NCI-H128 (cell line): Measurements from ENCODE around the gene OR5AC2.
A peak's percentile ranks its signal among the peaks of the same experiment; 100 is the strongest.

Experiments used
- DNase-seq: peaks from one replicate; lab custom pipeline; 2025; ENCODE audit not compliant: unreplicated experiment; lab: John Stamatoyannopoulos, UW

OR5AC2 gene, protein sequence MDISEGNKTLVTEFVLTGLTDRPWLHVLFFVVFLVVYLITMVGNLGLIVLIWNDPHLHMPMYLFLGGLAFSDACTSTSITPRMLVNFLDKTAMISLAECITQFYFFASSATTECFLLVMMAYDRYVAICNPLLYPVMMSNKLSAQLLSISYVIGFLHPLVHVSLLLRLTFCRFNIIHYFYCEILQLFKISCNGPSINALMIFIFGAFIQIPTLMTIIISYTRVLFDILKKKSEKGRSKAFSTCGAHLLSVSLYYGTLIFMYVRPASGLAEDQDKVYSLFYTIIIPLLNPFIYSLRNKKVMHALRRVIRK

GRCh38 chr3:98086873-98087272, at the start of gene OR5AC2:
Gene OR5AC2, plus strand, starts transcription at chr3:98087173. Its CDS starts 0 bp downstream, at chr3:98087173.
- no peak for DNase-seq

GRCh38 chr3:98038286-98038685, 48.7 kb upstream of the OR5AC2 start:
- DNase-seq, result no peak

DNA sequence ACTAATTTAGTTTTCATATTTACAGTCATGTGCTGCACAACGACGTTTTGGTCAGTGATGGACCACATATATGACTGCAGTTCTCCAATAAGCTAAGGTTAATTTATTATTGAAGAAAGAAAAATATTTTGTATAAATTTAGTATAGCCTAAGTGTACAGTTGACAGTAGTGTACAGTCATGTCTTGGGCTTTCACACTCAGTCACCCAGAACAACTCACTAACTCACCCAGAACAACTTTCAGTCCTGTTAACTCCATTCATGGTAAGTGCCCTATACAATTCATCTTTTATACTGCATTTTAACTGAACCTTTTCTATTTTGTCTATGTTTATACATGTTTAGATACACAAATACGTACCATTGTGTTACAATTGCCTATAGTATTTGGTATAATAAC, 48.1 kb upstream of the OR5AC2 start:
- no peak for DNase-seq

- DNase-seq, result peak; percentile 39
Measured at GRCh38 chr3:98039322-98040024, 47.5 kb upstream of the OR5AC2 start.

- no peak for DNase-seq
Measured at GRCh38 chr3:98041350-98041749, 45.6 kb upstream of the OR5AC2 start.

GRCh38 chr3:98048586-98048985, 38.4 kb upstream of the OR5AC2 start:
- no peak for DNase-seq

GRCh38 chr3:98049271-98049670, 37.7 kb upstream of the OR5AC2 start:
- no peak for DNase-seq

DNA sequence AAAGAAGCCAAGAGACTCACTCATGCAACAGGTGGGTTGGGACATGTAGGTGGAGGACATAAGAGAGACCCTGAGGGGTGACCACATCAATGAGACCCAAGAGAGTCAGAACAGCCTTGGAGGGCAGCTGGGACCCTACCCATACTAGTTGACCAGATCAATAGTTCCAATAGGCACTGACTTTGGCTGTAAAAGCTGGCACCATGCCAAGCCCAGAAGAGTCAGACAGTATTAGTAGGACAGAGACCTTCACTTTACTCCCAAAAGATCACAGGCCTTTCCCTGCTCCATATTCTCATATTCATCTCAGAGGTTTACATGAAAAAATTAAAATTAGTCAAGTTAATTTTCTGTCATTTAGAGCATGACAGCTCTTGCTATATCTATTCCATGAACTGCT, 30.9 kb upstream of the OR5AC2 start:
- no peak for DNase-seq

DNA sequence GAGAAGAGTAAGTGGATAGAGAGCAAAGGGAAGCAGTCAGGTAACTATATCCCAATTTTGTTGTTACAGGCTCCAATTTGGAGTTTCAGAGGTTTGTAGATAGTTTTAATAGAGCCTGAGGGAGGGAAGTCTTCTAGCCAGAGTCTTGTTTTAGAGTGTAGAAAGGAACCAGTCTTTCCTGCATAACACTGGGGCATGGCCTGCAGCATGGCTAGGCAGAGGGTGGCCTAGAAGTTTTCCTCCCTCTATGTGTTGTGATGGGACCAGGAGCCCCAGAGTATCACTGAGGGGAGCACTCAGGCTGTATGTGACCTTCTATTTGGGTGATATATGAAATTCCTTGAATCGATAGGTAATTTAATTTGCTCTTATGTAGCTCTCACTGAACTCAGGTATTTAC, 29.3 kb upstream of the OR5AC2 start:
- DNase-seq, result no peak

- no peak for DNase-seq
Measured at GRCh38 chr3:98058244-98058960, 28.6 kb upstream of the OR5AC2 start.

DNA sequence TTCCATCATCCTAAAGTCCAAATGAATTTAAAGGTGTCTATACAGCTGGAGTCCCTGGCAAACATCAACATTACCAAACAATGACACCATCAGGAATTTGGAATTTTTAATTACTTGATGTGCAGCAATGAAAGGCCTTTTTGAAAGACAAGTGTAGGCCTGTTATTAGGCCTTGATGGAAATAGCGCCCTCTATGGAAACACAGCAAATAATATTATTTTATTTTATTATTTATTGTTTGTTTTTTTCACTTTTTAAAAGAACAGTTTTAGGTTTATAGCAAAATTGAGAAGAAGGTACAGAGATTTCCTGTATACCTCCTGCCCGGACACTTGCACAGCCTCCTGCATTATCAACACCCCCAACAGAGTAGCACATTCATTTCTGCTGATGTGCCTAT, 18.1 kb upstream of the OR5AC2 start:
- no peak for DNase-seq

DNA sequence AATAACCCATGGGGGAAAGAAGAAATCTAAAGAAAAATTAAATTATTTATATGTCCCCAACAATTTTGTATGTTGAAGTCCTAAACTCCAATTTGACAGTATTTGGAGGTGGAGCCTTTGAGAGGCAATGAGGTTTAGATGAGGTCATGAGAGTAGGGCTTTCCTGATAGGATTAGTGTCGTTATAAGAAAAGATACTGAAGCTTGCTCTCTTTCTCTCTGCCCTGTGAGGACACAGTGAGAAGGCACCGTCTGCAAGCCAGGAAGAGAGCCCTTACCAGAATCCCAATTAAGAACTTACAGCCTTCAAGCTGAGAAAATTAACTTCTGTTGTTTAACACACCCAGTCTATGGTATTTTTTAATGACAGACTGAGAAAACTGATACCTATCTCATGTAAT, 16.1 kb upstream of the OR5AC2 start:
- DNase-seq, result no peak

- no peak for DNase-seq
Measured at GRCh38 chr3:98073486-98073885, 13.5 kb upstream of the OR5AC2 start.

DNA sequence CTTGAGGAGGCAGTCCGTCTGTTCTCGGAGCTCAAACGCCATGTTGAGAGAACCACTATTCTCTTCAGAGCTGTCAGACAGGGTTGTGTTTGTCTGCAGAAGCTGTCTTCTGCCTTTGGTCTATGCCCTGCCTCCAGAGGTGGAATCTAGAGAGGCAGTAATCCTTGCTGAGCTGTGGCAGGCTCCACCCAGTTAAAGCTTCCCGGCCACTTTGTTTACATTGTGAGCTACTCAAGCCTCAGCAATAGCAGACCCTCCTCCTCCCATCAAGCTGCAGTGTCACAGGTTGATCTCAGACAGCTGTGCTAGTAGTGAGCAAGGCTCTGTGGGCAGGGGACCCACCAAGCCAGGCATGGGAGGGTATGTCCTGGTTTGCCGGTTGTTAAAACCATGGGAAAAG, 8.9 kb downstream of the OR5AC2 start:
- DNase-seq, result no peak

DNA sequence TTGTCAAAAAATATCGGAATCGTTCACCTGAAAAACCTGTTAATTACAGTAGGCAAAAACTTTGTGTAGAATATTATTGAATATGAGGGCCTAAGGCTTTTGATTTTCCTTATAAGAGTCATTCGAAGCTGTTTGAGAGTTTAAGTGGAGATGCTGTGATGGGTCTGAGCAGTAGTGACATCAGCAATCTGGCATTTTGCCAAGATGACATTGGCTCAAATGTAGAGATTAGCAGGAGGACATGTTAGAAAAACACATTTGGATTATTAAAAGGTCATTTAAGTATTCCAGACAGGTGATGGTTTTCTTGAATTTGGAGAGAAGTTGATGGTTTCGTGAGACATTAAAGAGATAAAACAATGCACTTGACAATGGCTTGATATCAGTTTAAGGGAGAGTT, 12.9 kb downstream of the OR5AC2 start:
- no peak for DNase-seq

DNA sequence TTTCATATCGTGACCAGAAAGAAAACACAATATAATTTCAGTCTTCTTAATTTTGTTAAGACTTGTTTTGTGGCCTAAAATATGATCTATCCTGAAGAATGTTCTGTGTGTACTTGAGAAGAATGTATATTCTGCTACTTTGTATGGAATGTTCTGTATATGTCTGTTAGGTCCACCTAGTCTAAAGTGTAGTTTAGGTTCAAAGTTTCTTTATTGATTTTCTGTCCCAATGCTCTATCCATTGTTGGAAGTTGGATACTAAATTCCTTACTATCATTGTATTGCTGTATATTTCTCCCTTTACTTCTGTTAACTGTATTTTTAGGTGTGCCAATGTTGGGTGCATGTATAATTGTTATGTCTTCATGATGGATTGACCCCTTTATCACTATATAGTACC, 21.2 kb downstream of the OR5AC2 start:
- DNase-seq, result no peak

DNA sequence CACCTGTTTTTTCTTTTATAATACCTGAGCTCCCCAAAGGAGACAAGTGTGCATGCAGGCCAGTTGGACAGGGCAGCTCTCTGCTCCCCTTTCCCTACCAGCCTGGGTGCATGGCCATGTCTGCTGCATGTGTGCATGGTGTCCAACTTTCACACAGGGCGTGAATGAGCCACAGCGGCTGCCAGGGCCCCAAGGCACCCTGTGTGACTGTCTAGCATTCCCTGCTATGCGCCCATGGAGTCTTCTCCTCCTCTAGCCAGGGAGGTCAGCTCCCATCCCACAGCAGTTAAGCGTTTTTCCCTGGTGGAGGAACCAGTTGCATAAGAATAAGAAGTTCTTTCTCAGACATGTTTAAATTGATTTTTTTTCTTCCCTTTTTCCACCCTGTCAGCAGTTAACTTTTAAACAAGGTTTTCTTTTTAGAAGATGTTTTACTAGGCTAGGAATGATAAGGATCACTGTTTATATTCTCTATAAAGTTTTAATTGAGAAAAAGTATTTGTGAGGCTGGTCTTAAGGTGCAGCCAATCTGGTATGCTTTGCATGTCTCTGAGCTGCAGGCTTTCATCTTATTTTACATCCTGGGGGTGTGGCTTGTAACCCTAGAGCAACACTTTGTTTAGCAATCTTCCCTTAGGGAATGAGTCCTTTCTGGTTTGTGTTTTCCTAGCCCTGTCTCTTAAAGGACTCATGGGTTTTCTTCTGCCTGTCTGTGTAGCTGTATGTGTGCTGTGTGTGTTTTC, 23.0 kb downstream of the OR5AC2 start:
- DNase-seq, result no peak

GRCh38 chr3:98110550-98110908, 23.6 kb downstream of the OR5AC2 start:
- DNase-seq, result no peak

- DNase-seq, result no peak
Measured at GRCh38 chr3:98114264-98114663, 27.3 kb downstream of the OR5AC2 start.

GRCh38 chr3:98115717-98116116, 28.7 kb downstream of the OR5AC2 start:
- DNase-seq, result no peak

DNA sequence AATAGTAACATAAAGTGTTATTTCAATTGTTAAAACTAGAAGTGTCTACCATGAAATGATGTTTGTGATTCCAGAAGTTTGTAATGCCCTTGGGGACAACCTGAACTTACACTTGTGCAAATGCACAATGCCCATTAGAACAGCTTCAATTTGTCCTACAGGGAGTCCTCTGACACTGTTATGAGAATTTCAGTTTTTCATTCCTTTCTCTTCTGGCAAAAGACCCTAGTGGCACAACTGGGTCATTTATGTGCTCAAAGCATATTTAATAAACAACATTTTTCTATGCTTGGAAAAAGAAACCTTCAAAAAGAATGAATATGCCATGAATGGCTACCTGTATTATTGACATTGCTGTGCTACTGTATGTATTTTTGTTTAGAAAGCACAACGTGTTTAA, 43.4 kb downstream of the OR5AC2 start, which contains the start of gene OR5H1:
Gene OR5H1 (plus strand): TSS at position 301 of the 400 bp plus-strand sequence. CDS start 1,977 bp downstream, outside the sequence.
- no peak for DNase-seq
